ENCODE measurements around the gene RAD51B. TPM values are rescaled to one million over a fixed set of nuclear protein-coding genes. Genes with fewer than 3 reads are reported as not detected.

Gene RAD51B
- total RNA-seq, 1 experiment from 2014 or later: 20.0 TPM

DNA sequence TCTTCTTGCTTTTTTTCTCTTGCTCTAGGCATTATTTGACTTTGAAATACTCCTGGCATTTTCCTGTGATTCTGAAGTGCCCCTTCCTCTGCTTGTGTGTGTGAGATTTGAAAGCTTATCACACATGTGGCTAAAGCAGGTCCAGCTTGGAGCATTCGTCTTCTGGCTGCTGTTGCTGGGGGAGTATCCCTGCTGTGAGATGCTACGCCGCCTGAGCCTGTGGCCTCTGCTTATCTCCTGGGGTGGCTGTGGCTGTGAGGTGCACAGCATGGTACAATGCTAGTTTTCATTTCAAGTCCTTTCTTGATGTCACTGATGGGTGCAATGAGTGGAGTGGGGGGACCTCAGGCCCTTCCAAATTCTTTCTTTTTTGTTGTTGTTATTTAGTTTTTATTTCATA, 601.5 kb downstream of the RAD51B start (continued):
- TF ChIP-seq, protein P1, sequence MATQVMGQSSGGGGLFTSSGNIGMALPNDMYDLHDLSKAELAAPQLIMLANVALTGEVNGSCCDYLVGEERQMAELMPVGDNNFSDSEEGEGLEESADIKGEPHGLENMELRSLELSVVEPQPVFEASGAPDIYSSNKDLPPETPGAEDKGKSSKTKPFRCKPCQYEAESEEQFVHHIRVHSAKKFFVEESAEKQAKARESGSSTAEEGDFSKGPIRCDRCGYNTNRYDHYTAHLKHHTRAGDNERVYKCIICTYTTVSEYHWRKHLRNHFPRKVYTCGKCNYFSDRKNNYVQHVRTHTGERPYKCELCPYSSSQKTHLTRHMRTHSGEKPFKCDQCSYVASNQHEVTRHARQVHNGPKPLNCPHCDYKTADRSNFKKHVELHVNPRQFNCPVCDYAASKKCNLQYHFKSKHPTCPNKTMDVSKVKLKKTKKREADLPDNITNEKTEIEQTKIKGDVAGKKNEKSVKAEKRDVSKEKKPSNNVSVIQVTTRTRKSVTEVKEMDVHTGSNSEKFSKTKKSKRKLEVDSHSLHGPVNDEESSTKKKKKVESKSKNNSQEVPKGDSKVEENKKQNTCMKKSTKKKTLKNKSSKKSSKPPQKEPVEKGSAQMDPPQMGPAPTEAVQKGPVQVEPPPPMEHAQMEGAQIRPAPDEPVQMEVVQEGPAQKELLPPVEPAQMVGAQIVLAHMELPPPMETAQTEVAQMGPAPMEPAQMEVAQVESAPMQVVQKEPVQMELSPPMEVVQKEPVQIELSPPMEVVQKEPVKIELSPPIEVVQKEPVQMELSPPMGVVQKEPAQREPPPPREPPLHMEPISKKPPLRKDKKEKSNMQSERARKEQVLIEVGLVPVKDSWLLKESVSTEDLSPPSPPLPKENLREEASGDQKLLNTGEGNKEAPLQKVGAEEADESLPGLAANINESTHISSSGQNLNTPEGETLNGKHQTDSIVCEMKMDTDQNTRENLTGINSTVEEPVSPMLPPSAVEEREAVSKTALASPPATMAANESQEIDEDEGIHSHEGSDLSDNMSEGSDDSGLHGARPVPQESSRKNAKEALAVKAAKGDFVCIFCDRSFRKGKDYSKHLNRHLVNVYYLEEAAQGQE (IDR thresholded peaks at IDR 0.05; ENCODE audit: low read depth): no peak
- TF ChIP-seq, protein P2, sequence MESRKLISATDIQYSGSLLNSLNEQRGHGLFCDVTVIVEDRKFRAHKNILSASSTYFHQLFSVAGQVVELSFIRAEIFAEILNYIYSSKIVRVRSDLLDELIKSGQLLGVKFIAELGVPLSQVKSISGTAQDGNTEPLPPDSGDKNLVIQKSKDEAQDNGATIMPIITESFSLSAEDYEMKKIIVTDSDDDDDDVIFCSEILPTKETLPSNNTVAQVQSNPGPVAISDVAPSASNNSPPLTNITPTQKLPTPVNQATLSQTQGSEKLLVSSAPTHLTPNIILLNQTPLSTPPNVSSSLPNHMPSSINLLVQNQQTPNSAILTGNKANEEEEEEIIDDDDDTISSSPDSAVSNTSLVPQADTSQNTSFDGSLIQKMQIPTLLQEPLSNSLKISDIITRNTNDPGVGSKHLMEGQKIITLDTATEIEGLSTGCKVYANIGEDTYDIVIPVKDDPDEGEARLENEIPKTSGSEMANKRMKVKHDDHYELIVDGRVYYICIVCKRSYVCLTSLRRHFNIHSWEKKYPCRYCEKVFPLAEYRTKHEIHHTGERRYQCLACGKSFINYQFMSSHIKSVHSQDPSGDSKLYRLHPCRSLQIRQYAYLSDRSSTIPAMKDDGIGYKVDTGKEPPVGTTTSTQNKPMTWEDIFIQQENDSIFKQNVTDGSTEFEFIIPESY (IDR thresholded peaks at IDR 0.05; ENCODE audit: extremely low read depth, insufficient replicate concordance, low read length): no peak
- no peak for TF ChIP-seq RAD21 (IDR thresholded peaks at IDR 0.05; ENCODE audit: low read depth)
- no peak for TF ChIP-seq EZH2 (IDR thresholded peaks at IDR 0.05)
- TF ChIP-seq EZH2phosphoT487 (IDR thresholded peaks at IDR 0.05; ENCODE audit: borderline replicate concordance): no peak
- no peak for TF ChIP-seq TCF7L2 (IDR thresholded peaks at IDR 0.05; ENCODE audit: borderline replicate concordance, extremely low read depth, insufficient read depth, insufficient read length)
- TF ChIP-seq CEBPB (IDR thresholded peaks at IDR 0.05; ENCODE audit: low read depth): no peak

DNA sequence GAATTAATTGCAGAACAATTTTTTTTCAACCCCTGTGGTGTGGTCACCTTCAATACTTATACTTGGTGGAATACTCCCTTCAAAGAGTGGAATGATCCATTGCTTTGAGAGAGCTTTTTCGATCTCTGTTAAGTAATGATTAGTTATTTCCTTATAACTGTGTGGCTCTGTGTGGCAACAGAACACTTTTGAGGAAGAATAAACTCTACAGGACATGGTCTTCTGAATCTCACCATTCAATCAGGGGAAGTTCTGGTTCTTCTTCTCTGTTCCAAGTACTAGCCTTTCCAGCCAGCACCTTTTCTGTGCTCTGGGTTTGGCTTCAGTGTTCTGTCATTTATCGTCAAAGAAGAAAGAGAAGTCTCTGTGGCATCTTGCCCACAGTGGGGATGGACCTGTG, 604.1 kb downstream of the RAD51B start:
- H3K4me3 ChIP-seq (replicated peaks in 1 of 2; ENCODE audit: low read depth in 1 of 2, low read length in 2 of 2): no peak overlapping the region
- no peaks in the 10 kb centered on the region for H3K9me2 ChIP-seq (ENCODE audit: insufficient read depth)
- no peak for DNase-seq (ENCODE audit: low read depth, low spot score)
- H2AFZ ChIP-seq (ENCODE audit: low read depth, low read length, poor library complexity, severe bottlenecking): no peak overlapping the region
- H3K4me2 ChIP-seq (ENCODE audit: low read length): no peak overlapping the region
- ChIA-PET CTCF (no interaction called here), POLR2A (no interaction called here), RAD21 (ENCODE audit: low non-redundant PET in 1 of 2, low total read pairs in 2 of 2, uncharacterized antibody in 2 of 2, unreplicated experiment in 2 of 2) (no interaction called here)
- H3K27ac ChIP-seq (ENCODE audit: low read depth, low read length): no peak overlapping the region
- no TSS peak for BruUV-seq (replicated peaks)
- no peak overlapping the region for H3K9ac ChIP-seq (ENCODE audit: low read length)
- peaks cover 7 to 18% of the 10 kb centered on the region in 2 experiments; a peak in 3 of 4 replicates for H3K4me1 ChIP-seq (ENCODE audit: control insufficient read depth in 1 of 2, insufficient read depth in 2 of 2, low read length in 2 of 2)
- H4K20me1 ChIP-seq (ENCODE audit: insufficient read depth): no peaks in the 10 kb centered on the region
- no peaks in the 10 kb centered on the region for H3K36me3 ChIP-seq (ENCODE audit: control insufficient read depth in 1 of 2, insufficient read depth in 2 of 2, low read length in 2 of 2)
- ATAC-seq: no peak
- intact Hi-C loops (cut with micrococcal nuclease): no loop called here
- no peaks in the 10 kb centered on the region for H3K79me2 ChIP-seq (ENCODE audit: insufficient read depth, low read length)
- H3K9me3 ChIP-seq (ENCODE audit: control insufficient read depth in 1 of 2, insufficient read depth in 1 of 2, low read depth in 1 of 2, low read length in 2 of 2): no peaks in the 10 kb centered on the region
- no peaks in the 10 kb centered on the region for H3K27me3 ChIP-seq (ENCODE audit: insufficient read depth, low read length)
- no peak for TF ChIP-seq EZH2 (IDR thresholded peaks at IDR 0.05)
- TF ChIP-seq CEBPB (IDR thresholded peaks at IDR 0.05; ENCODE audit: low read depth): no peak
- TF ChIP-seq SIN3A (IDR thresholded peaks at IDR 0.05; ENCODE audit: low read depth): no peak
- TF ChIP-seq RAD21 (IDR thresholded peaks at IDR 0.05; ENCODE audit: low read depth): no peak
- TF ChIP-seq SP1 (IDR thresholded peaks at IDR 0.05; ENCODE audit: low read depth): no peak
- no peak for TF ChIP-seq CBX3 (IDR thresholded peaks at IDR 0.05; ENCODE audit: low read depth)
- TF ChIP-seq JUND (IDR thresholded peaks at IDR 0.05): no peak
- no peak for TF ChIP-seq SRF (IDR thresholded peaks at IDR 0.05; ENCODE audit: low read depth)
- TF ChIP-seq EGR1 (IDR thresholded peaks at IDR 0.05; ENCODE audit: low read depth): no peak
- TF ChIP-seq TCF7L2 (IDR thresholded peaks at IDR 0.05; ENCODE audit: borderline replicate concordance, extremely low read depth, insufficient read depth, insufficient read length): no peak
- no peak for TF ChIP-seq ELF1 (IDR thresholded peaks at IDR 0.05; ENCODE audit: borderline replicate concordance, low read depth)
- no peak for TF ChIP-seq ZNF274 (IDR thresholded peaks at IDR 0.05; ENCODE audit: low read depth, low read length)
- TF ChIP-seq, protein P3, sequence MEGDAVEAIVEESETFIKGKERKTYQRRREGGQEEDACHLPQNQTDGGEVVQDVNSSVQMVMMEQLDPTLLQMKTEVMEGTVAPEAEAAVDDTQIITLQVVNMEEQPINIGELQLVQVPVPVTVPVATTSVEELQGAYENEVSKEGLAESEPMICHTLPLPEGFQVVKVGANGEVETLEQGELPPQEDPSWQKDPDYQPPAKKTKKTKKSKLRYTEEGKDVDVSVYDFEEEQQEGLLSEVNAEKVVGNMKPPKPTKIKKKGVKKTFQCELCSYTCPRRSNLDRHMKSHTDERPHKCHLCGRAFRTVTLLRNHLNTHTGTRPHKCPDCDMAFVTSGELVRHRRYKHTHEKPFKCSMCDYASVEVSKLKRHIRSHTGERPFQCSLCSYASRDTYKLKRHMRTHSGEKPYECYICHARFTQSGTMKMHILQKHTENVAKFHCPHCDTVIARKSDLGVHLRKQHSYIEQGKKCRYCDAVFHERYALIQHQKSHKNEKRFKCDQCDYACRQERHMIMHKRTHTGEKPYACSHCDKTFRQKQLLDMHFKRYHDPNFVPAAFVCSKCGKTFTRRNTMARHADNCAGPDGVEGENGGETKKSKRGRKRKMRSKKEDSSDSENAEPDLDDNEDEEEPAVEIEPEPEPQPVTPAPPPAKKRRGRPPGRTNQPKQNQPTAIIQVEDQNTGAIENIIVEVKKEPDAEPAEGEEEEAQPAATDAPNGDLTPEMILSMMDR (IDR thresholded peaks at IDR 0.05 in 2 of 3, conservative IDR thresholded peaks at IDR 0.05 in 1 of 3; ENCODE audit: borderline replicate concordance in 1 of 3, insufficient read depth in 1 of 3, low read depth in 2 of 3, low read length in 2 of 3): no peak

All from HCT116 (cell line).